Right lobe of liver (tissue), 6 donors: Measurements from ENCODE around the gene FLNA. TPM values are rescaled to one million over a fixed set of nuclear protein-coding genes. Genes with fewer than 3 reads are reported as not detected.

Source experiments
- ATAC-seq, 4 donors: fragments of 200-7000 bp; cut with Tn5 transposase; one replicate each; pipeline ENCODE4 v1.9.1; 2020; ENCODE audit warnings: mild to moderate bottlenecking in 4 of 4, moderate library complexity in 4 of 4
- DNase-seq, 3 donors: peaks; one replicate each; pipeline ENCODE4 v3.0.0-alpha.2; 2020
- H3K27ac ChIP-seq, 3 donors: fragments of 200-600 bp; one replicate each; pipeline ENCODE4 v1.8.0; 2022
- H3K27me3 ChIP-seq, 2 donors: fragments of 200-600 bp; one replicate each; pipeline ENCODE4 v1.8.0; 2022
- H3K36me3 ChIP-seq, 4 donors: fragments of 200-600 bp; sonication (generic) in 1 of 4; one replicate each; pipeline versions ENCODE4 v1.5.1 to v1.8.0; 2017 to 2022; ENCODE audit warnings: control low read depth in 1 of 4
- H3K4me1 ChIP-seq, 4 donors: fragments of 200-600 bp; sonication (generic) in 1 of 4; one replicate each; pipeline versions ENCODE4 v1.5.1 to v1.8.0; 2017 to 2022; ENCODE audit warnings: control low read depth in 1 of 4
- H3K4me3 ChIP-seq, 3 donors: fragments of 200-600 bp; one replicate each; pipeline ENCODE4 v1.8.0; 2022
- H3K9me3 ChIP-seq, 4 donors: fragments of 200-600 bp; sonication (generic) in 1 of 4; one replicate each; pipeline versions ENCODE4 v1.5.1 to v1.8.0; 2017 to 2022; ENCODE audit warnings: control low read depth in 1 of 4
- CTCF ChIP-seq, 4 donors: fragments of 200-600 bp in 3 of 4; fragments of 450-650 bp in 1 of 4; IDR thresholded peaks; one replicate each; pipeline versions ENCODE4 v1.5.1 to v1.8.0; 2016 to 2022; ENCODE audit warnings: antibody characterized with exemption in 4 of 4, mild to moderate bottlenecking in 2 of 4
- POLR2A ChIP-seq: fragments of 450-650 bp; IDR thresholded peaks from one replicate; pipeline ENCODE4 v1.6.1; 2017; ENCODE audit warnings: antibody characterized with exemption, mild to moderate bottlenecking
- WGBS: methylation state at CpG from one replicate; pipeline ENCODE4 v1.1.6; 2018; ENCODE audit warnings: low coverage, low lambda C conversion rate; ENCODE audit not compliant: insufficient coverage; ENCODE audit errors: missing lambda C conversion rate; 5-methylcytosine and 5-hydroxymethylcytosine counted together
- intact Hi-C, 2 donors: fragments of 100-400 bp; cut with DNase I; formaldehyde crosslinking; loops; one replicate each; pipeline versions ENCODE4 v1.11.2 to v1.14.1; 2022
- total RNA-seq, 6 experiments: library from RNA; depleted of rRNA in 2 of 6; stranded (reverse); fragments of >200 nt in 2 of 6; fragmentation: NEBNext Ultra II Directional in 3 of 6; extraction: Animal tissue kit (Norgen Biotek cat#: 25700) in 3 of 6; gene quantifications; one replicate each; pipeline versions ENCODE4 v1.1.0 to v1.2.4, GENCODE V29; 2016 to 2023
- donor health status: DM: no; HTN: yes; CAD: no.
- donor health status: DM: no; HTN: no; CAD: no.
- donor health status: DM: no; HTN: no; CAD: no.
- donor health status: DM: no; HTN: yes; CAD: no.
- donor health status: DM: no; HTN: yes; CAD: no.

FLNA gene
- total RNA-seq, 6 experiments from 2014 or later = 46.8 to 124 (median 82.6) TPM

- no peaks in the 10 kb centered on the region for H3K27me3 ChIP-seq
- ATAC-seq (no peak), DNase-seq (no peak)
- 24% methylated on average over 3 of the region's 5 CpGs for WGBS
- TF ChIP-seq POLR2A (no peak), CTCF (IDR thresholded peaks at IDR 0.05) (no peak)
- peaks cover 0 to 1% (median 0%) of the 10 kb centered on the region in 4 donors for H3K4me1 ChIP-seq
- H3K4me3 ChIP-seq = no peak overlapping the region
- H3K27ac ChIP-seq = peak overlapping the region in 1 of 3 donors; percentile 10
- intact Hi-C loops = no loop called here
- H3K36me3 ChIP-seq = no peaks in the 10 kb centered on the region
- no peaks in the 10 kb centered on the region for H3K9me3 ChIP-seq
These were observed 1.8 kb downstream of the FLNA start for GRCh38 chrX:154372612-154373022.

- Histone ChIP-seq H3K4me1 (peaks cover 0 to 1% (median 0%) of the 10 kb centered on the region in 4 donors), H3K36me3 (no peaks in the 10 kb centered on the region), H3K27ac (peak overlapping the region; percentile 13 to 40 (median 31)), H3K4me3 (peak overlapping the region; percentile 35 to 49 (median 41)), H3K27me3 (no peaks in the 10 kb centered on the region), H3K9me3 (no peaks in the 10 kb centered on the region)
- TF ChIP-seq POLR2A (no peak), CTCF (IDR thresholded peaks at IDR 0.05) (no peak)
- intact Hi-C loops = no loop called here
- ATAC-seq (no peak), DNase-seq (no peak)
- WGBS = 46% methylated on average over 10 of the region's 43 CpGs
These were observed 2.6 kb downstream of the FLNA start for GRCh38 chrX:154371789-154372300.

GRCh38 chrX:154371017-154371788, 3.2 kb downstream of the FLNA start:
- 25% methylated on average over 9 of the region's 77 CpGs for WGBS
- Histone ChIP-seq H3K36me3 (no peaks in the 10 kb centered on the region), H3K27me3 (no peaks in the 10 kb centered on the region)

GRCh38 chrX:154370300-154371016, 4.0 kb downstream of the FLNA start:
- Histone ChIP-seq H3K9me3 (no peaks in the 10 kb centered on the region), H3K4me3 (peak overlapping the region; percentile 45 to 49 (median 46)), H3K27me3 (no peaks in the 10 kb centered on the region), H3K4me1 (peaks cover 0 to 1% (median 0%) of the 10 kb centered on the region in 4 donors), H3K27ac (peak overlapping the region; percentile 14 to 73 (median 55)), H3K36me3 (no peaks in the 10 kb centered on the region)
- DNase-seq = no peak
- ATAC-seq = no peak
- 0% methylated on average over 1 of the region's 63 CpGs for WGBS
- intact Hi-C loops = no loop called here
- TF ChIP-seq CTCF (IDR thresholded peaks at IDR 0.05) (no peak), POLR2A (no peak)

More at GRCh38 chrX:154371017-154371788, 3.2 kb downstream of the FLNA start:
- Histone ChIP-seq H3K4me1 (peaks cover 0 to 1% (median 0%) of the 10 kb centered on the region in 4 donors), H3K9me3 (no peaks in the 10 kb centered on the region), H3K27ac (peak overlapping the region; percentile 31 to 73 (median 55)), H3K4me3 (peak overlapping the region; percentile 45 to 49 (median 46))
- intact Hi-C loops = no loop called here
- ATAC-seq (peak; percentile 74 to 87 (median 82)), DNase-seq (peak; percentile 92 to 93 (median 92))
- no peak for TF ChIP-seq CTCF (IDR thresholded peaks at IDR 0.05)
- peak; percentile 93 for TF ChIP-seq POLR2A
